DOHH2 (cell line): Measurements from ENCODE around the gene SPARC.

Experiments
- H3F3A ChIP-seq: fragments of 200-600 bp; sonication (generic), shearing (Covaris generic); 2 replicates; pipeline ENCODE4 v1.6.0; 2016; ENCODE audit warnings: antibody characterized with exemption, mild to moderate bottlenecking; ENCODE audit not compliant: control insufficient read depth, insufficient read depth
- H3K27ac ChIP-seq: fragments of 200-600 bp; sonication (generic); 2 replicates; pipeline ENCODE4 v1.5.1; 2014; ENCODE audit warnings: low read depth, mild to moderate bottlenecking, low read length, moderate library complexity
- H3K27me3 ChIP-seq: fragments of 200-600 bp; sonication (generic); 2 replicates; pipeline ENCODE4 v1.6.1; 2014; ENCODE audit warnings: mild to moderate bottlenecking, low read length, mixed read lengths; ENCODE audit not compliant: control insufficient read depth
- H3K36me3 ChIP-seq: fragments of 200-600 bp; sonication (generic); 2 replicates; pipeline ENCODE4 v1.6.1; 2014; ENCODE audit warnings: mild to moderate bottlenecking, low read length, moderate library complexity, mixed read lengths; ENCODE audit not compliant: control insufficient read depth
- H3K4me1 ChIP-seq: fragments of 200-600 bp; sonication (generic); 2 replicates; pipeline ENCODE4 v1.6.1; 2014; ENCODE audit warnings: mild to moderate bottlenecking, low read length, mixed read lengths; ENCODE audit not compliant: control insufficient read depth
- H3K4me2 ChIP-seq: fragments of 200-600 bp; sonication (generic); 2 replicates; pipeline ENCODE4 v1.6.0; 2014; ENCODE audit warnings: mild to moderate bottlenecking, low read length, moderate library complexity
- H3K4me3 ChIP-seq: fragments of 200-600 bp; sonication (generic); 2 replicates; pipeline ENCODE4 v1.5.1; 2014; ENCODE audit warnings: mild to moderate bottlenecking, low read length, mixed read lengths
- H3K79me2 ChIP-seq: fragments of 200-600 bp; sonication (generic); 2 replicates; pipeline ENCODE4 v1.6.1; 2014; ENCODE audit warnings: mild to moderate bottlenecking, low read length, mixed read lengths; ENCODE audit not compliant: control insufficient read depth
- H3K9me2 ChIP-seq: fragments of 200-600 bp; sonication (generic); replicated peaks from 2 replicates; pipeline ENCODE4 v1.6.1; 2014; ENCODE audit warnings: mild to moderate bottlenecking, low read length, mixed read lengths; ENCODE audit not compliant: control insufficient read depth
- H3K9me3 ChIP-seq: fragments of 200-600 bp; sonication (generic); 2 replicates; pipeline ENCODE4 v1.6.1; 2014; ENCODE audit warnings: antibody characterized with exemption, low read length, mixed read lengths; ENCODE audit not compliant: control insufficient read depth, insufficient read depth
- H4K20me1 ChIP-seq: fragments of 200-600 bp; sonication (generic); 2 replicates; pipeline ENCODE4 v1.6.0; 2014; ENCODE audit warnings: low read depth, mild to moderate bottlenecking, antibody characterized with exemption, low read length, moderate library complexity; ENCODE audit not compliant: control insufficient read depth, insufficient read depth
- EZH2phosphoT487 ChIP-seq: fragments of 200-600 bp; sonication (generic); IDR thresholded peaks from 2 replicates; pipeline ENCODE4 v1.6.1; 2017; ENCODE audit warnings: borderline replicate concordance, mild to moderate bottlenecking, antibody characterized with exemption, low read length, moderate library complexity, mixed read lengths
- TF ChIP-seq, protein P1 (sequence below): fragments of 200-600 bp; sonication (generic); IDR thresholded peaks from one replicate; pipeline ENCODE4 v1.5.1; 2014; ENCODE audit warnings: antibody characterized with exemption, mild to moderate bottlenecking, low read depth, low read length; ENCODE audit not compliant: poor library complexity, severe bottlenecking

Gene SPARC

GRCh38 chr5:151642472-151643140 lies 44.1 kb downstream of the SPARC start:
- TF ChIP-seq EZH2phosphoT487 = no peak

DNA sequence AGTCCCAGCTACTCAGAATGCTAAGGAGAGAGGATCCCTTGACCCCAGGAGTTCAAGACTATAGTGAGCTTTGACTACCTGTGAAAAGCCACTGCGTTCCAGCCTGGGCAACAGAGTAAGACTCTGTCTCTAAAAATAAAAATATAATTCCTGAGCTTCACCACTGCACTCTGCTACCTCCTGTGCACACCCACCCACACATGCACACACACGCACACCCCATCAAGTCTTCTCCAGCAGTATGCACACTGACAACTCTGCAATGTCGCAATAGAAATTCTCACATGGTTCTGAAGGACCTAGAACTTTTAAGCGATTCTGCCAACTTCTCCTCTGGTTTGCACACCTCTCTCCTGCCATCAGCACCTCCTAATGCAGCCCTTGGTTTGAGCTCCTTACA lies 48.1 kb downstream of the SPARC start:
- Histone ChIP-seq H3K27me3 (peaks cover 6% of the 10 kb centered on the region), H3K79me2 (no peaks in the 10 kb centered on the region), H3K4me3 (no peak overlapping the region), H4K20me1 (no peaks in the 10 kb centered on the region), H3K36me3 (no peaks in the 10 kb centered on the region), H3K4me1 (no peaks in the 10 kb centered on the region), H3K4me2 (no peak overlapping the region), H3K9me3 (no peaks in the 10 kb centered on the region), H3K9me2 (no peaks in the 10 kb centered on the region), H3F3A (no peaks in the 10 kb centered on the region), H3K27ac (no peak overlapping the region)
- TF ChIP-seq, protein P1, sequence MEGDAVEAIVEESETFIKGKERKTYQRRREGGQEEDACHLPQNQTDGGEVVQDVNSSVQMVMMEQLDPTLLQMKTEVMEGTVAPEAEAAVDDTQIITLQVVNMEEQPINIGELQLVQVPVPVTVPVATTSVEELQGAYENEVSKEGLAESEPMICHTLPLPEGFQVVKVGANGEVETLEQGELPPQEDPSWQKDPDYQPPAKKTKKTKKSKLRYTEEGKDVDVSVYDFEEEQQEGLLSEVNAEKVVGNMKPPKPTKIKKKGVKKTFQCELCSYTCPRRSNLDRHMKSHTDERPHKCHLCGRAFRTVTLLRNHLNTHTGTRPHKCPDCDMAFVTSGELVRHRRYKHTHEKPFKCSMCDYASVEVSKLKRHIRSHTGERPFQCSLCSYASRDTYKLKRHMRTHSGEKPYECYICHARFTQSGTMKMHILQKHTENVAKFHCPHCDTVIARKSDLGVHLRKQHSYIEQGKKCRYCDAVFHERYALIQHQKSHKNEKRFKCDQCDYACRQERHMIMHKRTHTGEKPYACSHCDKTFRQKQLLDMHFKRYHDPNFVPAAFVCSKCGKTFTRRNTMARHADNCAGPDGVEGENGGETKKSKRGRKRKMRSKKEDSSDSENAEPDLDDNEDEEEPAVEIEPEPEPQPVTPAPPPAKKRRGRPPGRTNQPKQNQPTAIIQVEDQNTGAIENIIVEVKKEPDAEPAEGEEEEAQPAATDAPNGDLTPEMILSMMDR = no peak
- TF ChIP-seq EZH2phosphoT487 = no peak

More at GRCh38 chr5:151642472-151643140, 44.1 kb downstream of the SPARC start:
- Histone ChIP-seq H3K9me2 (no peaks in the 10 kb centered on the region), H3K27ac (no peak overlapping the region), H3K27me3 (peaks cover 8% of the 10 kb centered on the region), H3K79me2 (no peaks in the 10 kb centered on the region), H3F3A (no peaks in the 10 kb centered on the region), H3K9me3 (no peaks in the 10 kb centered on the region), H3K4me3 (no peak overlapping the region), H3K36me3 (no peaks in the 10 kb centered on the region), H4K20me1 (no peaks in the 10 kb centered on the region), H3K4me2 (no peak overlapping the region), H3K4me1 (no peaks in the 10 kb centered on the region)

DNA sequence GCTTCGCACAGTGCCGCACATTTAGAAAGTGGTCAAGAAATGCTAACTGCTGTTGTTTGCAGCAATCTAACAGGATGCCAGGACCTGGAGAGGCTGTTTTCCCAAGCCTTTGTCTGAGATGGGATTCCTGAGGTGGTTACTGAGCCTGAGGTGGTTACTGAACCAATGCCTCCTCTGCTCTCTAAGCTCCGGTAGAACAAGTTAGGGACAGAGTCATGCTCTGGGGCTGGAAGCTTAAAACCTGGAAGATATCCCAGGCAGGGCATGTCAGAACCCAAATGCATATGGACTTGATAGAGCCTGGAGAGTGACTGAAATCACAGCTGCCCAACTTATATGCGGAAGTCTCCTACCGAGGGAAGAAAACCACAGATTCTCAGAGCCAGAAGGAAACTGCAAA lies 49.0 kb downstream of the SPARC start:
- no peaks in the 10 kb centered on the region for H3K4me1 ChIP-seq
- H3K4me2 ChIP-seq = no peak overlapping the region
- TF ChIP-seq, protein P1 = no peak
- no peak for TF ChIP-seq EZH2phosphoT487
- peaks cover 5% of the 10 kb centered on the region; the same call in 1 of the 2 replicates for H3K27me3 ChIP-seq
- no peaks in the 10 kb centered on the region for H3K9me2 ChIP-seq
- H3K79me2 ChIP-seq = no peaks in the 10 kb centered on the region
- H3K27ac ChIP-seq = no peak overlapping the region
- H3K9me3 ChIP-seq = no peaks in the 10 kb centered on the region
- H3F3A ChIP-seq = no peaks in the 10 kb centered on the region
- H4K20me1 ChIP-seq = no peaks in the 10 kb centered on the region
- no peaks in the 10 kb centered on the region for H3K36me3 ChIP-seq
- H3K4me3 ChIP-seq = no peak overlapping the region

- TF ChIP-seq EZH2phosphoT487 = no peak
- TF ChIP-seq, protein P1 = no peak
- H3K27me3 ChIP-seq = peaks cover 6% of the 10 kb centered on the region
- H3K9me3 ChIP-seq = no peaks in the 10 kb centered on the region
Observed at GRCh38 chr5:151633892-151634291, 52.8 kb downstream of the SPARC start.

More at GRCh38 chr5:151633892-151634291, 52.8 kb downstream of the SPARC start:
- Histone ChIP-seq H3K4me1 (no peaks in the 10 kb centered on the region), H3K27ac (no peak overlapping the region), H4K20me1 (no peaks in the 10 kb centered on the region), H3K4me2 (no peak overlapping the region), H3K9me2 (no peaks in the 10 kb centered on the region), H3K36me3 (no peaks in the 10 kb centered on the region), H3F3A (no peaks in the 10 kb centered on the region), H3K4me3 (no peak overlapping the region), H3K79me2 (no peaks in the 10 kb centered on the region)
